IPS-NIHi7 (cell line): ENCODE data around the gene HOXB3.
"Not testable (repeated sequence)": the region's sequence is repeated elsewhere in the genome, so short reads cannot be mapped to it uniquely, and the experiment has no call there.

Source experiments
- DNase-seq: peaks from one replicate; pipeline ENCODE4 v3.0.0; 2012; ENCODE audit warnings: mixed read lengths; ENCODE audit errors: extremely low spot score

Gene HOXB3

GRCh38 chr17:48545539-48545938, 44.5 kb downstream of the HOXB3 start:
- no peak for DNase-seq

DNA sequence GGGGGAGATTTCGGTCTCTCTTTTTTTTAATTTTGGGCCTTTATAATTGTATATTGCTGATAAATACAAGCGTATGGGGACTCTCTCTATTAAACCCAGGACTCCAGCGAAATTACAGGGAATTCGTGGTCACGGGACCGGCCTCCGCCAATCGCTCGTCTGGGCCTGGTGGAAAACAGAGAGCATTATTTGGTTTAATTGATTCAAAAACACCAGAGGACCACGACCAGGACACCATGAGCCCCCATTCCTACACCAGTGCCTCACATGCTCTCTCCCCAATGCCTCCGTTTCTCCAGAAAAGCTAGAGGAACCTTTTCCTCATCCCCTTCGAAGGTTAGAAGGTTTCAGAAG, 45.0 kb downstream of the HOXB3 start, which contains the start of gene HOXB2:
Gene HOXB2, minus strand, starts transcription at position 88 of the 354 bp plus-strand sequence. CDS start 198 bp downstream, outside the sequence.
- no peak for DNase-seq

- no peak for DNase-seq
Observed at GRCh38 chr17:48544349-48545021, 45.6 kb downstream of the HOXB3 start.

- no peak for DNase-seq
Observed at GRCh38 chr17:48543854-48544348, 46.1 kb downstream of the HOXB3 start.

DNA sequence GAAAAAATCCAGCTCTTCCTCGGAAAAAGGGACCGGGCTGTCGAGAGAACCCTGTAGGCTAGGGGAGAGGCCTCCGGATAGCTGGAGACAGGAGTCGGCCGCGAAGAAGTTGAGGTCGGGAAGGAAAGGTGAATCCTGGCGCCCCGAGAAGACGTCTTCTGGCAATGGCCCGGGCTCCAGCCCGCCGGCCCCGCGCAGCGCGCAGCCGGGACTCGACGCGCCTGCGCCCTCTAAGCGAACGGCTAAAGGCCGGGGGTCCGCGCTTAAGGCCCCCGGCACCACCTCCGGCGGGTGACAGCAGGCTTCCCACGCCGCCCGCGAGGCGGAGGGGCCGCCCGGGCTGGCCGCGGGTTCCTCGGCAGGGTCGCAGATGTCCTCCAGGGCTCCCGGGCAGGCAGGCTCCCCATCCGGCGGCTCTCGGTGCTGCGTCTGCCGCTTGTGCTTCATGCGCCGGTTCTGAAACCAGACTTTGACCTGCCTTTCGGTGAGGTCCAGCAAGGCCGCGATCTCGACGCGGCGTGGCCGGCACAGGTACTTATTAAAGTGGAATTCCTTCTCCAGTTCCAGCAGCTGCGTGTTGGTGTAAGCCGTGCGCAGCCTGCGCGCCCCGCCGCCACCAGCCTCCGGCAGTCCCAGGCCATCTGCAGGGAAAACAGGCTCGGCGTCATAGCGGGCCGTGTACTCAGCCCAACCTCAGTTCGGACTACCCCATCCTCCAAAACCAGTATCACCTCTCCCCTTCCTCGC, 46.8 kb downstream of the HOXB3 start:
- DNase-seq = no peak

- DNase-seq = no peak
Observed at GRCh38 chr17:48542698-48543106, 47.3 kb downstream of the HOXB3 start.

DNA sequence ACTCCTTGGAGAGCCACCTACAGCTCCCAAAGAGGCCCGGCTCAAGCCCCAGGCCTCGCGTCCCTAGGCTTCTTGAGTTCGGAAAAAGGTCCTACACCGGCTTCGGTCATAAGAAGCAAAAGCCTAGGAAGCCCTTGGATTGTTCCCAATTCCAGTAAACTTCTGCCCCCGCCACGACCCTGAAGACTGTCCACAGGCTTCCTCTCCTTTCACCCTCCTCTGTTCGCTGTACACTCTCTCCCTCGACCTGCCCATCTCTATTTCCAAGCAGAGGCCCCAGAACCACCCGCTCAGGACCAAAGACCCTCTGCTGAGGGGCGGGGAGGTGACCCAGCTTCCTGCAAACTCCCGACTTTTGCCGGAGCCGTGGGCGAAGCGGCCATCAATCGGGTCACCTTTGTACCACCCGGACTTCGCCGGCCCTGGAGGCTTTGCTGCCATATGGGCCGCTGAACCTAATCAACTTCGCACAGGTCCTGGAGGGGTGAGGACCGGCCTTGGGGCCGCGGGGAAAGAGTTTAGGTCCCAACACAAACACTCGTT, 47.9 kb downstream of the HOXB3 start:
- no peak for DNase-seq

DNA sequence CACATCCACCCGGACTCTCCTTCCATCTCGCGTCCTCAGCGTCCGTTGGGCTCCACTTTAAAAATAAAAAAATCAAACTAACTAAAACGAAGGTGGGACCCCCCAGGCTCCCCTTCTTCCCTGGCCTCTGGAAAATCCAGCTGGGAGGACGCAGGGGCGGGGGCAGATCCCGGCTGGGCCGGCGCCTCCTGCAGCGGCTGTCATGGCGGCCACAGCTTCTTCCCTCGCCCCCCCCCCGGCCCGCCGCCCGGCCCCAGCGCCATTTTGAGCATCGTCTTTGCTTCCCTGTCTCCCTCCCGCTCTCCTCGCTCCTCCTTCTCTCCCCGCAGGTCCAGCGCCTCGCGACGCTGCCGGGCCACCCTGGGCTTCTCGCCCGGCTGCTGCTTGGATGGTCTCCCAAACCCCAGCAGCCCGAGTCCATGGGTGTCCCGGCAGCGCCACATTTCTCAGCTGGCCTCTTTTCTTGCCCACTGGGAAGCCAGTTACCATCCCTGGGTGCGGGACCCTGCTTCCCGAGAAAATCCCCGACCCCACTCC, 48.4 kb downstream of the HOXB3 start:
- DNase-seq = no peak

DNA sequence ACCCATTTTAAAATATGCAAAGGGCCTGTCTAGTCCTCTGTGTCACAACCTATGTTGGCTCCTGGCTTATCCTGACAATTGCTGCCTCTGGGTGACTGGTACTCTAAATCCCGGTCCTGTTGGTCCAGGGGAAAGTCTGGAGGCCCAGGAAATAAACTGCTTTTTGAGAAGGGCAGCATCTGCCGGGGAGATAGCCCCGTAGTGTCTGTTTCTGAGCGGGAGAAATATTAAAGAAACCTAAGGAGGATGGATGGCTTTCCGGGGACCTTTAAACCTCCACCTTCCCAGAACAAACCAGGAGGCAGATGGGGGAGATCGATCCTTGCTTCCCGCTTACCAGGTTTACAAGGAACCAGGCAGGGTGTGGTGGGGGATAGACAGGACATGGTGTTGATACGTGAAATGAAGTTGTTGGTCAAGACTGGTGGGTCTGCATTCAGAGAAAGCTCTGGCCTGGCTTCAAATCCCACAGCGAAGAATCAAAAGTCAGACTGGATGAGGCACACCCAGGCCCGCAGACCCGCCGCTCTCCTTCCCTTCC, 48.9 kb downstream of the HOXB3 start:
- no peak for DNase-seq

GRCh38 chr17:48540213-48540612, 49.8 kb downstream of the HOXB3 start:
- DNase-seq = no peak

DNA sequence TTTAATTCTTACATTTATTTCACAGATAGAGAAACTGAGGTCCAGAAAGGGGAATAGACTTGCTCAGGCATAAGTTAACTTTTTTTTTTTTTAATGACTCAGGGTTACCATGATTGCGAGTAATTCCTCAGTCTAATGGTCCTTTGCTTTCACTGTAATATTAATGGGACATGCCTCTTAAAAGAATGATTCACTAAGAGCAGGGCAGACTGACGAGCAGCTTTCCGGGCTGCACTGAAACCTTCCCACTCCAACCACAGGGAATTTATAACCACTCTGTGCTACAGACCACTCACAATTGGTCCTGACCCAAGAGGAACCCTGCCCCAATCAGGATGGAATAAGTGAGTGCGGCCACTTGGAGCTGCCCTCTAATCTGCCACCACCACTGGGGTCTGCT, 50.9 kb downstream of the HOXB3 start:
- DNase-seq = no peak

DNA sequence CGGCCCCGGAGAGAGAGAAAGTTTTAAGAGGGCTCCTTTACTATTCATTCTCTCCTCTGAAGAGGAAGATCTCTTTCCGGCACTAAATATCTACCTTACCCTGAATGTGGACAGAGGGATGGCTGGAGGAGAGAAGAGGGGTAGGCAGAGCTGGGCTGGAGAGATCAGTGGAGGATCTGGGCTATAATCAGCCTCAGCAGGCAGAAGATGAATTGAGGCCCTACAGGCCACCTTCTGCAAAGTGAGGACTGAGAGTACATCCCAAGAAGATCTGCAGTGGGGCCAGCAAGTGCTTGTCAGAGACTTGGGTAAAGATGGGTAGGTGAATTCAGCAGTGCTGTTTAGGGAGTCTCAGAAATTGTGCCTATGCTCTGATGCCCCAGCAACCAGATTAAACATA, 52.7 kb downstream of the HOXB3 start:
- DNase-seq = no peak

- not testable (repeated sequence) for DNase-seq
Observed at GRCh38 chr17:48535793-48536559, 54.1 kb downstream of the HOXB3 start.

DNA sequence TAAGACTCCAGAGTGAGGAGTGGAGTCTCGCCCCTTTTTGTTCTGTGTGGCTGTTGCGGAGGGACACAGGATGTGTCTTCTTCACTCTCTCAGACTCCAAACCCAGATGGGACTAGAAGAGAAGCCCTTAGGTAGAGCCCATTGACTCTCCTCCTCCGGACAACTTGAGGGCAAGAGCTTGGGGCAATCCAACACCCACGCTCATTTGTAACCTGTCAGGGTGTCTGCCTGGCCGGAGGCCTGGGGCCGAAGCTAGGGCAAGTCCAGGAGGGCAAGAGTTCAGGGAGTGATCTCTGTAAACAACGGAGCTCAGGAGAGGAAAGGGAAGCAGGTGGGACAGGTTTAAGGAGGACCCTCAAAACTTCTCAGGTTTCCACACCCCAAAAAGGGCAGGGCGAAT, 57.8 kb downstream of the HOXB3 start:
- no peak for DNase-seq

DNA sequence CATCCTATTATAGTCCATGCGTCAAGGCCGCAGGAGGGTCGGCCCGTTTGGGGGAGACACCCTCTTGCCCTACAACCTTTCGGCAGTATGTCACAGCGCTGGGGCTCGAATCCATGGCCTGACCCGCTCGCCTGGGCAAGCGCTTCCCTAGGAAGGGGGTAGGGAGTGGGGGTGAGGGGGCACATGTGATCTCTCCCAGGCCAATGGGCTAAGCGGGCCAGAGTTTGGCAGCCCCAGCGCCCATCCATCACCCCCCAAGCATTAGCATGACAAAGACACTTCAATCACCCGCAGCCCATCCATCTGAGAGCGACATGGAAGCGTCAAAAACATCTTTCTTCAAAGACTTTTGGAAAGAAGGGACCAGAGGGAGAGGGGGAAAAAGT, 59.2 kb downstream of the HOXB3 start, which contains the start of gene HOXB1:
Gene HOXB1, minus strand, starts transcription at position 125 of the 386 bp plus-strand sequence. Its CDS starts 107 bp downstream, at position 18.
- peak; percentile 69 for DNase-seq

DNA sequence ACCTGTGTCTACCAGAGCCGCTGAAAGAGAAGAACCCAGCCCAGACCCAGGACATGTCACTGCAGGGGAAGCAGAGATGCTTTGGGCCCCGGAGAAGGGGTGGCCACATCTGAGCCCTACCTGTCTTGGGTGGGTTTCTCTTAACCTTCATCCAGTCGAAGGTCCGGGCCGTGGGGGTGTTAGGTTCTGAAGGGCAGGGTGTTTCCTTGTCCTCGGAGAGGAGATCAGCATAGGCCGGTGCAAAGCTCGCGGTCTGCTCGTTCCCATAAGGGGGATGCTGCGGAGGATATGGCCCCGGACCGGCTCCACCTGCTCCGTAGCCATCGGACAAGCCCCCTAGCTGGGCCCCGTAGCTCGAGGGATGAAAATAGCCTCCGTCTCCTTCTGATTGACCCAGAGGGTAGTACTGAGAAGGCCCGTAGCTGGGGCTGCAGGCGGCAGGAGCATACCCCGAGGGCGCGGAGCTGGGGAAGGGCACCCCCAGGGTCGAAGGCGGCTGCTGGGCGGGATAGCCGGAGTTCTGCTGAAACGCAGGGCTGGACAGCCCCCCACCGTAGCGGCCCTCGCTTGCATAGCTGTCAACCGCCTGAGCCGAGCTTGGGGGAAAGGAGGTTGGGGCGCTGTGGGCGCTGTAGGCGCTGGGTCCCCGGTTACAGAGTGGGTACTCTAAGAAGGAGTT, 59.7 kb downstream of the HOXB3 start:
- DNase-seq = no peak

GRCh38 chr17:48529683-48530009, 60.4 kb downstream of the HOXB3 start:
- DNase-seq = no peak

DNA sequence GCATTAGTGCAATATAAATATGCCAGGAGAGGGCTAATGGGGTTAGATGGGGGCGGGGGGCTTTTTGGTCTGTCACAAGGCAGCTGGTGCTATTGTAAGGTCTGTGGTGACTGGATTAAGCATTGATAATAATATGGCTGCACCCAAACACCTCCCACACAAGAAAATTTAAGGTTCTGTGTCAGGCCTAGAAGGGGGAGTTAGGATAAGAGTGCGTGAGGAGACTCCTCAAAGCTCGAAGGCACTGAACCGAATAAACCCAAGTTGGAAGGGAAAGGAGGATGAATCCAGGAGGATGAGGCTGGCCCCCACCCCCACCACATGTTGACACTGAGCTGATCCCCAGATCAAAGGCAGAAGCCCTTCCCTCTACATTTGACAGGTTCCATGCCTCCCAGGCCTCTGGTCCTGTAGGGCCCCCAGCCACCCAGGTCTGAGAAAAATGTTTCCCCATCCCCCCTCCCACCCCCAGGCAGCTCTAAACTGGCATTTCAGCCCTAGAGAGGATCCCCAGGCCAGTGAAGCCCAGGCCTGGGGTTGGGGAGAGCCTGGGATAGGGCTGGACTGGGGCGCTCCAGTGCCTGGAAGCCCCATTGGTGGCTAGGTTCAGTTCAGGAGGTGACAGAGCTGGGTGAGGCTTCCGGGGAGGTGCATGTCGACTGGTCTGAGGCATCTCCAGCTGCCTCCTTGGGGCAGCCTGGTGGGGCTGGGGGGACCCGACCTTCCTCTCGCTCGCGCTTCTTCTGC, 60.9 kb downstream of the HOXB3 start:
- DNase-seq = no peak

DNA sequence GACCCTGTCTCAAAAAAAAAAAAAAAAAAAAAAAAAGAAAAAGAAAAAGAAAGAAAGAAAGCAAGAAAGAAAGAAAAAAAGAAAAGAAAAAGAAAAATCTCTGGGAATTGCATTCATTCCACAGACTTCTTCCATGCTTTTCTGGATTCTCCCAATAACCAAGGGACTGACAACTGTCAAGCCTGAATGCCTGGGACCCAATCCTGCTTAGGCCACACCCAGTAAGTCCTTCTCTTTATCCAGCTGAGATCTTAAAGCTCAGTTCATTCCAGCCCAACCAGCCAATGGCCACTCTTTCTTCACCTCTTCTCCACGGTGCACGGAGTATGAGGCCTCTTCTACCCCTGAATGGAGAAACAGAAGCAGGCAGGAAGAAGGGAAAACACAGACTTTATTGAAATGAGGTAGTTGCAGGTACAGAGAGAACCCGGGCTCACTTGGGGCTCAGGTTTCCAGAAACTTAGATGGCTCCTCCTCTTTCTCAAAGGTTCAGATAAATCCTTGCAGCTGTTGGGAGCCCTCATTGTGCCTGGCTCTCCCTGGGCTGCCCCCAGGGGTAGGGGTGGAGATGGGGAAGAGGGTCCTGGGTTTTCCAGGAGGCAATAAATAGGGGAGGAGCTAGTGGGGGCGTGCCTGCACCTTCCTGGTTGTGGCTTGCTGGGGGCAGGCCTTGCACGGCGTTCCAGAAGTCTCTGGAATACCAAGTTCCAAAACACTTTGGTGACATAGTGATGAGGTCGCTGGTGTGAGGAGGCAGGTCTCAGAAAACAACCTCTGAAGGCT, 61.7 kb downstream of the HOXB3 start:
- DNase-seq = no peak

DNA sequence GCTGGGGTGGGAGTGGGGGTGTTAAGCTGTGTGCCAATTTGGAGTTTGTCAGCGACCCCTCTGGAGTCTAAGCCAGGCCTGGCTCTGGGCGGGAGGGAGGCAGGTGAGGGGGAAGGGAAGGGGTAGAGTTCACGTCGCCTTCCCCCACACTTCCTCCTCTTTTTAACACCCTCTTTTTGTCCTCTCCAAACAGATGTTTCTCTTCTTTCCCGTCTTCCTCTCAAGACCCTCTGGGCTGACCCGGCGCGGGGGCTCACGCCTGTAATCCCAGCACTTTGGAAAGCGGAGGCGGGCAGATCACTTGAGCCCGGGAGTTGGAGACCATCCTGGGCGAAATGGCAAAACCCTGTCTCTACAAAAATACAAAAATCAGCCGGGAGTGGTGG, 62.5 kb downstream of the HOXB3 start:
- DNase-seq = peak; percentile 33
